Measurements from ENCODE around the gene CCNK.

CCNK gene

DNA sequence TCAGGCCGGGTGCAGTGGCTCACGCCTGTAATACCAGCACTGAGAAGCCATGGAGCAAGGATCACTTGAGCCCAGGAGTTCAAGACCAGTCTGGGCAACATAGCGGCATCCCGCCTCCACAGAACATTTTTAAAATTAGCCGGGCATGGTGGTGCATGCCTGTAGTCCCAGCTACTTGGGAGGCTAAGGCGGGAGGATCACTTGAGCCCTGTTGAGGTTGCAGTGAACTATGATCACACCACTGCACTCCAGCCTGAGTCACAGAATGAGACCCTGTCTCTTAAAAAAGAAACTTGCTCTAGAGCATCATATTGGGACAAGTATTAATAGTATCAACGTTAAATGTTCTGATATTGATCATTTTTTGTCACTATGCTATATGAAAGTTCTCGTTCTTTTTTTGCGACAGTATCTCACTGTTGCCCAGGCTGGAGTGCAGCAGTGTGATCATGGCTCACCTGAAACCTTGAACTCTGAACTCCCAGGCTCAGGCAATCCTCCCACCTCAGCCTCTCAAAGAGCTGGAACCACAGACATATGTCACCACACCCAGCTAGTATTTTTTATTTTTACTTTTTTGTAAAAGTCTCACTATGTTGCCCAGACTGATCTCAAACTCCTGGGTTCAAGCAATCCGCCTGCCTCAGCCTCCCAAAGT is 75.1 kb downstream of the CCNK start:
- DNase-seq: no peak

DNA sequence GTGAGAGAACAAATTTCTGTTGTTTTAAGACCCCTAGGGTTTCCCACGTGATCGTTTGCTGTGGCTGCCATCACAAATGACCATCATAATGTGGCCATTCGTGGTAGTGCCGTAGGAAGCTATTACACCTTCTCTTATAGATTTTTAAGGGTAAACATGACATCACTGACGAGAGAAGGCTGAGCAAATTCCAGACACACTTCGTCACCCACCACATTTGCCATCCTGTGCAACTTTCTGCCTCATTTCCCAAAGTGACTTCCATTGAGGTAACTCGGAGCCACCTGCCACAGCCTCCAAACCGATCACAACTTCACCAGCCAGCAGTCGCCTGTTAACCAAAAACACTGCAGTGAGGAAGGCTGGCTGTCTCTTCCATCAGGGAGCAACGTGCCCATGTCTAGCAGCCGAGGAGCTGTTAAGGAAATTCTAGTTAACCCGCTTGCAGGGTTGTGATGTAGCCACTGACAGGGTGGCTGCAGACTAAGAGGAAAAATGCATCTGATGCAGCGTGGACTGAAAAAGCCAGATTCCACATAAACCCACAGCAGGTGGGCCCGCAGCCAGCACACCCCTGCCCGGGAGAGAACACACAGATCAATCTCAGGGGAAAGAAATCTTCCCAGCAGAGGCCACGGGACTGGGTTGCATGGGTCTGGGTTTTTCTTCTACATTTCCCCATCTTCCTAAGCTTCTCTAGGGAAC is 78.2 kb downstream of the CCNK start:
- no peak for DNase-seq

GRCh38 chr14:99560403-99560802 is 79.2 kb downstream of the CCNK start:
- DNase-seq: no peak

DNA sequence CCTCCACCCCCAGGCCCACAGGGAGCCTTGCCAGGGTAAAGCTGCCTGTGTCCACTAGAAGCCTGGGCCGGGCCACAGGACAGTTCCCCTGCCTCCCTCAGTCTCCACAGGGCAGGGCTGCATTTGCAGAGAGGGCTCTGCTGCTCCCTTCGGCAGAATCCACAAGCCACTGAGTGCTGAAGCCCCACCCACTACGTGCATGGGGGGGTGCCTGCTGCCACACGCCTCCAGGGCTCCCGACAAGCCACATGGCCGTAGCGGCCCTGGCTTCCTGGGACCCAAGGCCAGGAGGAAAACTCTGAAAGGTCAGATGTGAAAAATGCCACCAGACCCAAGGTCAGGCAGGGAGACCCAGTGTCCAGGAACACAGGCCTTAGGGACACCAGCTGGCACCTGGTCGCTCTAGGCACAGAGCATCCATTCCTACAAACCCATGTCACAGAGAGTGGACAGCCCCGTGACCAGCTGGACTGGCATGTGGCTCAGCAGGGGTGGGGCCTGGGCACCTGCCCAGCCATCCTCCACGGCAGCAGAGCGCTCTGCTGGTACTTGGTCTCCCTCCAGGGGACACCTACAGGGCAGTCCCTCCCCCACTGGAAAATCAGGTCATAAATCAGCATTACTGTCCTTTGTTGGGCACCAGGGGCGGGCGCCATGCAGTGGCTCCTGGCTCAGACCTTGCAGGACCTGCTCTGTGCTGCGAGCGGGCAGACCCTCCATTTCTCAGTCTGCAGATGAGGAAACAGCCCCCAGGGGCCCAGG is 79.9 kb downstream of the CCNK start:
- DNase-seq: no peak

DNA sequence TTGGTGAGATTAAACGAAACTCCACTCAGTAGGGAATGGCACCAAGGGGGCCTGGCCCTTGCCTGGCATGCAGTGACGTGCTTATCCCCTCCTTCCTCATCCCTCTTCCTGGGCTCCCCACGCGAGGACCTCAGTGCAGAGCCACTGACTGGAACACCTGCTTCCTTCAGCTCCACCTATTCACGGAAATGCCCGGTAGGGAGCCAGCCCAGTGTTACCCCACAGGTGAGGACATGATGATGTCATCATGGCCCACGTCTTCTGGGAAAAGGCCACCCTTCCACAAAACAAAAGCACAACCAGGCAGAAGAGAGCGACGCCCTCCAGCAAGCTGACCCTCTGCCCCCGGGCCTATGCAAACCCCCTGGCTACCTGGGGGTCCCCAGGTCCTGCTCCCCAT is 80.7 kb downstream of the CCNK start:
- no peak for DNase-seq
